ENCODE measurements around the gene WNT3. TPM values are rescaled to one million over a fixed set of nuclear protein-coding genes. Genes with fewer than 3 reads are reported as not detected.

WNT3 gene
- total and polyA plus RNA-seq, 2 experiments from 2014 or later = 2.7 to 3.4 TPM

- Mint-ChIP-seq H3K9me3 (no peaks in the 10 kb centered on the region), H3K36me3 (ENCODE audit: low read depth) (no peaks in the 10 kb centered on the region; the same call in 2 of the 3 replicates), H3K4me3 (no peak overlapping the region), H3K27me3 (ENCODE audit: insufficient read depth, low read depth, poor library complexity) (peaks cover 14% of the 10 kb centered on the region), H3K27ac (no peak overlapping the region), H3K4me1 (peaks cover 16% of the 10 kb centered on the region)
- DNase-seq (ENCODE audit: low spot score) (no peak), ATAC-seq (no peak)
- H3K27ac ChIP-seq (ENCODE audit: low read depth) = no peak overlapping the region
- H3K27me3 ChIP-seq (ENCODE audit: insufficient read depth) = no peaks in the 10 kb centered on the region
- no peaks in the 10 kb centered on the region; the same call in 1 of the 2 replicates for H3K4me1 ChIP-seq (ENCODE audit: insufficient read depth)
- H3K36me3 ChIP-seq (ENCODE audit: insufficient read depth) = no peaks in the 10 kb centered on the region
- no peak overlapping the region for H2AFZ ChIP-seq
- TF ChIP-seq EZH2phosphoT487 (IDR thresholded peaks at IDR 0.05; ENCODE audit: unreplicated experiment) = no peak
- TF ChIP-seq, protein P1, sequence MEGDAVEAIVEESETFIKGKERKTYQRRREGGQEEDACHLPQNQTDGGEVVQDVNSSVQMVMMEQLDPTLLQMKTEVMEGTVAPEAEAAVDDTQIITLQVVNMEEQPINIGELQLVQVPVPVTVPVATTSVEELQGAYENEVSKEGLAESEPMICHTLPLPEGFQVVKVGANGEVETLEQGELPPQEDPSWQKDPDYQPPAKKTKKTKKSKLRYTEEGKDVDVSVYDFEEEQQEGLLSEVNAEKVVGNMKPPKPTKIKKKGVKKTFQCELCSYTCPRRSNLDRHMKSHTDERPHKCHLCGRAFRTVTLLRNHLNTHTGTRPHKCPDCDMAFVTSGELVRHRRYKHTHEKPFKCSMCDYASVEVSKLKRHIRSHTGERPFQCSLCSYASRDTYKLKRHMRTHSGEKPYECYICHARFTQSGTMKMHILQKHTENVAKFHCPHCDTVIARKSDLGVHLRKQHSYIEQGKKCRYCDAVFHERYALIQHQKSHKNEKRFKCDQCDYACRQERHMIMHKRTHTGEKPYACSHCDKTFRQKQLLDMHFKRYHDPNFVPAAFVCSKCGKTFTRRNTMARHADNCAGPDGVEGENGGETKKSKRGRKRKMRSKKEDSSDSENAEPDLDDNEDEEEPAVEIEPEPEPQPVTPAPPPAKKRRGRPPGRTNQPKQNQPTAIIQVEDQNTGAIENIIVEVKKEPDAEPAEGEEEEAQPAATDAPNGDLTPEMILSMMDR (conservative IDR thresholded peaks at IDR 0.05; ENCODE audit: low read depth in 2 of 2) = no peak
- TF ChIP-seq ZNF462 (CRISPR knock-in tag; IDR thresholded peaks at IDR 0.05) = no peak
- no peak for TF ChIP-seq ZNF114 (CRISPR knock-in tag; IDR thresholded peaks at IDR 0.05)
- TF ChIP-seq, protein P2, sequence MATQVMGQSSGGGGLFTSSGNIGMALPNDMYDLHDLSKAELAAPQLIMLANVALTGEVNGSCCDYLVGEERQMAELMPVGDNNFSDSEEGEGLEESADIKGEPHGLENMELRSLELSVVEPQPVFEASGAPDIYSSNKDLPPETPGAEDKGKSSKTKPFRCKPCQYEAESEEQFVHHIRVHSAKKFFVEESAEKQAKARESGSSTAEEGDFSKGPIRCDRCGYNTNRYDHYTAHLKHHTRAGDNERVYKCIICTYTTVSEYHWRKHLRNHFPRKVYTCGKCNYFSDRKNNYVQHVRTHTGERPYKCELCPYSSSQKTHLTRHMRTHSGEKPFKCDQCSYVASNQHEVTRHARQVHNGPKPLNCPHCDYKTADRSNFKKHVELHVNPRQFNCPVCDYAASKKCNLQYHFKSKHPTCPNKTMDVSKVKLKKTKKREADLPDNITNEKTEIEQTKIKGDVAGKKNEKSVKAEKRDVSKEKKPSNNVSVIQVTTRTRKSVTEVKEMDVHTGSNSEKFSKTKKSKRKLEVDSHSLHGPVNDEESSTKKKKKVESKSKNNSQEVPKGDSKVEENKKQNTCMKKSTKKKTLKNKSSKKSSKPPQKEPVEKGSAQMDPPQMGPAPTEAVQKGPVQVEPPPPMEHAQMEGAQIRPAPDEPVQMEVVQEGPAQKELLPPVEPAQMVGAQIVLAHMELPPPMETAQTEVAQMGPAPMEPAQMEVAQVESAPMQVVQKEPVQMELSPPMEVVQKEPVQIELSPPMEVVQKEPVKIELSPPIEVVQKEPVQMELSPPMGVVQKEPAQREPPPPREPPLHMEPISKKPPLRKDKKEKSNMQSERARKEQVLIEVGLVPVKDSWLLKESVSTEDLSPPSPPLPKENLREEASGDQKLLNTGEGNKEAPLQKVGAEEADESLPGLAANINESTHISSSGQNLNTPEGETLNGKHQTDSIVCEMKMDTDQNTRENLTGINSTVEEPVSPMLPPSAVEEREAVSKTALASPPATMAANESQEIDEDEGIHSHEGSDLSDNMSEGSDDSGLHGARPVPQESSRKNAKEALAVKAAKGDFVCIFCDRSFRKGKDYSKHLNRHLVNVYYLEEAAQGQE (IDR thresholded peaks at IDR 0.05; ENCODE audit: unreplicated experiment) = no peak
- TF ChIP-seq ZNF331 (CRISPR knock-in tag; IDR thresholded peaks at IDR 0.05; ENCODE audit: low read depth) = no peak
- no peak for TF ChIP-seq ETS1 (IDR thresholded peaks at IDR 0.05)
- H3K4me3 ChIP-seq = no peak overlapping the region
- no peak overlapping the region for H3K4me2 ChIP-seq
- no peaks in the 10 kb centered on the region for H4K20me1 ChIP-seq (replicated peaks; ENCODE audit: insufficient read depth)
- peaks cover 3% of the 10 kb centered on the region; the same call in 1 of the 2 replicates for H3K9me2 ChIP-seq (ENCODE audit: insufficient read depth)
- no peaks in the 10 kb centered on the region for H3F3A ChIP-seq (replicated peaks; ENCODE audit: low read depth)
- H3K79me2 ChIP-seq (replicated peaks; ENCODE audit: insufficient read depth) = no peaks in the 10 kb centered on the region
These were observed 47.8 kb upstream of the WNT3 start for GRCh38 chr17:46866325-46866724.
